Stimulated activated CD4-positive, alpha-beta T cell treated with anti-CD3 and anti-CD28 coated beads, TNF-alpha, amount 100 ng/mL, for 4 hours (primary cell): ENCODE data around the gene FAM118B.

Source experiments
- DNase-seq, 3 experiments: peaks; one replicate each; pipeline ENCODE4 v3.0.0-alpha.2; 2020; ENCODE audit warnings: low read depth in 3 of 3

The FAM118B gene

DNA sequence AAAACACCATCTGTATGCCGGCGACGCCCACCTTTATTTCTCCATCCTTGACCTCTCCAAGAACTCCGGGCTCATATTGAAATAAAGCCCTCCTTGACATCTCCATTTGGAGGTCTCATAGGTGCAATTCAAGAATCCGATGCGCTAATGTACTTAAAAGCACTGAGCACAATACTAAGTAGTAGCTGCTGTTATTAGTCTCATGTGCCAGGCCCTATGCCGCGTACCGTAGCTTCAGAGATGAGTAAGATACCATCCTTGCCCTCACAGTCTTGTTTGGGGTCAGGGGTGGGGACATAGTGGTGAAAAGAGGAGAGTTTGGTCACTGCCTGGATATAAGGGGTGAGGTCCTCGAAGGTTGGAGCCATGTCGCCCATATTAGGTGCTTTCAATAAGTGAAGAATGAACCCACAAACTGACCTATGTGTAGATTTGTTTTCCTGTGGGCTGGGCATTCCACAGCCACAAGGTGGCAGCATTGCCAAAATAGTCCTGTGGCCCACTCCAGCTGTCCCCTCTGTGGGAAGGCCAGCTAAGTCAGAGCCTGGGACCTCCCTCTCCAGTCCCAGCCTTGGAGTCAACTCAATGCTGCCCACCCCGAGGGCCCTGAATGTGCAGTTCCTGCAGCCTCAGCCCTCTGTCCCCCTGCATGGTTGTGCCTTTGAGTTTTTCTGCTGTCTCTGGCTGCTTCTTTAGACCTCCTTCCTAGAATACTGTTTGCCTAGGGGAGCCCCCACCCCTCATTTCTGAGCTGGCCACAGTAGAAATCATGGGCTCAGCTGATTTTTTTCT is 98.8 kb downstream of the FAM118B start:
- peak in 1 of 3 experiments; percentile 16 for DNase-seq

DNA sequence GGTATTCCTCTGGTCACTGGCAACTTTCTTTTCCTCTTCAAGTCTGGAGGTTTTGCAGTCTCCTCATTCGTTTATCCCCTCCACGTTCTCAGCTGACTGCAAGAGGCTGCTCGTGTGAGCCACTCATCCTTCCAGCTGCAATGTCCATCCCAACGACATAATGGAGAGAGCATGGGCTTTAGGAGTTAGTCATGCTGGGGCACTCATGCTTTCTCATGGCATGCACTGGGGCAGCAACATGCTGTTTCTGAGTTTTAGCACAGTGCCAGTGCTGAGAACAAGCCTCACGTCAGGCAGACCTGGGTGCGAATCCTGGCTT is 99.4 kb downstream of the FAM118B start:
- DNase-seq: no peak

DNA sequence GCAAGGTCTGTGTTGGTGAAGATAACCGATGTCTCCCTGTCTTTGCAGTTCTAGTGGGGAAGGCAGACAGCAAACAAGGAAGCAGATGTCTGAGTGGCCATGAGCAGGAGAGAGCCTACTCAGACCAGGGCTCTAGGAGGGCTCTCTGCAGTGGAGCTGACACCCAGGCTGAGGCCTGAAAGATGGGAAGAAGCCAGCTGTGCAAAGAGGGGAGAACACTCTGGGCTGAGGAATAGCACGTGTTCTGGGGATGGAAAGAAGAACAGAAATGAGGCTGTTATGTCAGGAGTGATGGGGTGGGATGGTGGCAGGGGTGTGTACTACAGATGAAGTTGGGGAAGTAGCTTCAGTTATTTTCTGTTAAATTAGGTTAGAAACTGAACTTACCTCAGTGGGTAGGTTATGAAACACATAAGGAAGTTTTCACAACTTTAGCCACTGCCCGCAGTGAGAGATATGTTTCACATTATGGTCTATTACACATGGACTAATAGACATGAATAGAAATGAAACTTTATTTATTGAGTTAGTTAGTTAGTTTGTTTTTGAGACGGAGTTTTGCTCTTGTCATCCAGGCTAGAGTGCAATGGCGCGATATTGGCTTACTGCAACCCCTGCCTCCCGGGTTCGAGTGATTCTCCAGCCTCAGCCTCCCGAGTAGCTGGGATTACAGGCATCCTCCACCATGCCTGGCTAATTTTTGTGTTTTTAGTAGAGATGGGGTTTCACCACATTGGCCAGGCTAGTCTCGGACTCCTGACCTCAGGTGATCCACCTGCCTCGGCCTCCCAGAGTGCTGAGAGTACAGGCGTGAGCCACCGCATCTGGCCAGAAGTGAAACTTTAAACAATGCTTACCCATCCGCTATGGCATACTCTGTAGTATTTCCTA is 100.1 kb downstream of the FAM118B start:
- DNase-seq: no peak
